Fibroblast of the aortic adventitia (primary cell): ENCODE measurements around the gene SLC27A3. TPM values are rescaled to one million over a fixed set of nuclear protein-coding genes. Genes with fewer than 3 reads are reported as not detected.
"Not testable (repeated sequence)": the region's sequence is repeated elsewhere in the genome, so short reads cannot be mapped to it uniquely, and the experiment has no call there.

Experiments
- DNase-seq: peaks from one replicate; pipeline ENCODE4 v3.0.0-alpha.2; 2010; ENCODE audit warnings: low read depth
- H3K4me3 ChIP-seq: 2 replicates; pipeline ENCODE4 v1.5.1; 2011; ENCODE audit warnings: low read depth, mild to moderate bottlenecking, control low read depth, low read length, moderate library complexity
- CTCF ChIP-seq: IDR thresholded peaks from 2 replicates; pipeline ENCODE4 v1.5.1; 2011; ENCODE audit warnings: mild to moderate bottlenecking, low read length, control low read depth, inconsistent platforms; ENCODE audit not compliant: insufficient read depth
- total RNA-seq: library from RNA; depleted of rRNA; stranded (reverse); fragments of >200 nt; gene quantifications from 2 replicates; pipeline ENCODE4 v1.2.3, GENCODE V29; 2012; ENCODE audit warnings: low replicate concordance

The SLC27A3 gene
- total RNA-seq, 1 donor: 11.5 TPM

GRCh38 chr1:153763365-153764225 is 11.6 kb upstream of the SLC27A3 start:
- no peak overlapping the region for H3K4me3 ChIP-seq
- TF ChIP-seq CTCF: no peak
- no peak for DNase-seq

GRCh38 chr1:153764310-153764709 is 10.9 kb upstream of the SLC27A3 start:
- TF ChIP-seq CTCF: no peak
- DNase-seq: no peak
- H3K4me3 ChIP-seq: no peak overlapping the region

GRCh38 chr1:153766663-153767062 is 8.5 kb upstream of the SLC27A3 start:
- not testable (repeated sequence) for DNase-seq, H3K4me3 ChIP-seq

- no peak for DNase-seq
- no peak overlapping the region for H3K4me3 ChIP-seq
- no peak for TF ChIP-seq CTCF
Measured at GRCh38 chr1:153767519-153767918, 7.7 kb upstream of the SLC27A3 start.

- no peak for DNase-seq
- H3K4me3 ChIP-seq: no peak overlapping the region
- no peak for TF ChIP-seq CTCF
Measured at GRCh38 chr1:153768316-153769181, 6.7 kb upstream of the SLC27A3 start.

- no peak for TF ChIP-seq CTCF
- DNase-seq: no peak
- no peak overlapping the region for H3K4me3 ChIP-seq
Measured at GRCh38 chr1:153769221-153769620, 6.0 kb upstream of the SLC27A3 start.

- no peak for DNase-seq
- H3K4me3 ChIP-seq: no peak overlapping the region
- TF ChIP-seq CTCF: no peak
Measured at GRCh38 chr1:153770797-153771196, 4.4 kb upstream of the SLC27A3 start.
